GM12873 (cell line): ENCODE data around the gene CCDC179.

Experiments used
- CTCF ChIP-seq: IDR thresholded peaks from 2 replicates; pipeline ENCODE4 v1.5.1; 2012; ENCODE audit warnings: low read depth, mild to moderate bottlenecking, moderate library complexity, low read length, control low read depth; ENCODE audit not compliant: insufficient read depth; ENCODE audit errors: missing control alignments

Gene CCDC179

GRCh38 chr11:22860241-22860640, at the start of gene CCDC179:
Gene CCDC179, minus strand, starts transcription at chr11:22860474. Its CDS starts 53 bp downstream, at chr11:22860421.
- no peak for TF ChIP-seq CTCF

GRCh38 chr11:22903782-22904181, 43.5 kb upstream of the CCDC179 start:
- TF ChIP-seq CTCF, result no peak

- no peak for TF ChIP-seq CTCF
Measured at GRCh38 chr11:22901603-22902002, 41.3 kb upstream of the CCDC179 start.

- no peak for TF ChIP-seq CTCF
Measured at GRCh38 chr11:22900764-22901486, 40.7 kb upstream of the CCDC179 start.

GRCh38 chr11:22898036-22898435, 37.8 kb upstream of the CCDC179 start:
- no peak for TF ChIP-seq CTCF

- TF ChIP-seq CTCF, result no peak
Measured at GRCh38 chr11:22890227-22890626, 30.0 kb upstream of the CCDC179 start.

- no peak for TF ChIP-seq CTCF
Measured at GRCh38 chr11:22884217-22884616, 23.9 kb upstream of the CCDC179 start.
